ENCODE data around the gene RPL14. TPM values are rescaled to one million over a fixed set of nuclear protein-coding genes. Genes with fewer than 3 reads are reported as not detected.
A peak's percentile ranks its signal among the peaks of the same experiment; 100 is the strongest.

Gene RPL14
- polyA plus RNA-seq (2012; ENCODE audit: low read depth, missing spikeins) = 2,008 TPM

- FAIRE-seq (peak; percentile 100), DNase-seq (ENCODE audit: insufficient read length, low spot score) (peak; percentile 76)
- peak; percentile 58; the same call in 1 of the 2 replicates for TF ChIP-seq POU2F2 (IDR thresholded peaks at IDR 0.05; ENCODE audit: low read depth, low read length)
- peak; percentile 95 for TF ChIP-seq TAF1 (IDR thresholded peaks at IDR 0.05; ENCODE audit: low read depth, low read length)
- TF ChIP-seq POLR2AphosphoS5 (IDR thresholded peaks at IDR 0.05; ENCODE audit: low read depth, low read length) = peak; percentile 98
- TF ChIP-seq PAX5 (IDR thresholded peaks at IDR 0.05; ENCODE audit: insufficient read depth, low read length, severe bottlenecking) = no peak
- no peak for TF ChIP-seq SPI1 (IDR thresholded peaks at IDR 0.05; ENCODE audit: low read depth, low read length)
- TF ChIP-seq POLR2A (IDR thresholded peaks at IDR 0.05; ENCODE audit: low read depth, low read length) = peak; percentile 99
Measured at GRCh38 chr3:40456940-40457823, at the start of gene RPL14. RPL14 (plus strand) TSS chr3:40457339; CDS start chr3:40457472, 133 bp downstream.

- FAIRE-seq = no peak
- no peak for TF ChIP-seq POLR2AphosphoS5 (IDR thresholded peaks at IDR 0.05; ENCODE audit: low read depth, low read length)
- TF ChIP-seq SPI1 (IDR thresholded peaks at IDR 0.05; ENCODE audit: low read depth, low read length) = peak; percentile 66
- TF ChIP-seq POLR2A (IDR thresholded peaks at IDR 0.05; ENCODE audit: low read depth, low read length) = no peak
- DNase-seq (ENCODE audit: insufficient read length, low spot score) = no peak
Measured at GRCh38 chr3:40407611-40408010, 49.5 kb upstream of the RPL14 start.

GRCh38 chr3:40414270-40414669 lies 42.9 kb upstream of the RPL14 start:
- TF ChIP-seq TAF1 (IDR thresholded peaks at IDR 0.05; ENCODE audit: low read depth, low read length) = no peak
- TF ChIP-seq POLR2A (IDR thresholded peaks at IDR 0.05; ENCODE audit: low read depth, low read length) = no peak
- no peak for TF ChIP-seq POU2F2 (IDR thresholded peaks at IDR 0.05; ENCODE audit: low read depth, low read length)
- no peak for TF ChIP-seq SPI1 (IDR thresholded peaks at IDR 0.05; ENCODE audit: low read depth, low read length)
- TF ChIP-seq PAX5 (IDR thresholded peaks at IDR 0.05; ENCODE audit: insufficient read depth, low read length, severe bottlenecking) = no peak
- no peak for TF ChIP-seq POLR2AphosphoS5 (IDR thresholded peaks at IDR 0.05; ENCODE audit: low read depth, low read length)
- FAIRE-seq (no peak), DNase-seq (ENCODE audit: insufficient read length, low spot score) (no peak)

DNA sequence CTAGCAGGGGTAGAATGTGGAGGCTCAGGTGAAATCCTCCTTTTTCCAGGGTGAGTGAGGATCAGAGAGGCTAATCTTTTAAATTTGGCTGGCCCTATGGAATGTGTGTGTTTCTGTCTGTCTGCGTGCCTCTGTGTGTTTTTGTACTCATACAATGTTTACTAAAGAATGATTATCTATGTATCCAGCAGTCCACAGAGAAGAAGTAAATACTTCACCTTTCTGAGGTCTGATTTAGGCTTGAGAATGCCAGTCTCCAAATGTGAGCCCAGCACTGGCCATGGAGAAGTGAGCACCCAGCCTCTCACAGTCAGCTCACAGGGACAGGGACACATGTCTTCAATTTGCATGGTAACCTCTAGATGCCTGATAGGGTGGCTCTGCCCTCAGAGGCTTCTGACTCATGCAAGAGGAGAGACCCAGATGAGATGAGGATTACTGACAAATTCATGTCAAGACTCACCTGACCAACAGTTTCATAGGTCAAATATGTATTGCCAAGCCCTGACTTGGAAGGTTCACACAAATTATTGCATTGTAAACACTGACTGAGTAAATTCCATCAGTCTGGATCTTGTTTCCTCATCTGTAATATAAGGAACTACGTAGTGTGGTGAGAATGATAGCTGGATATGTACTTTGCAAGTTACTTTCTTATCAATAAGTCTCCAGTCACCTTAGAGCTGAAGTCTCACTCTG lies 39.1 kb upstream of the RPL14 start:
- DNase-seq (ENCODE audit: insufficient read length, low spot score) (no peak), FAIRE-seq (no peak)
- TF ChIP-seq POU2F2 (IDR thresholded peaks at IDR 0.05; ENCODE audit: low read depth, low read length) = no peak
- no peak for TF ChIP-seq POLR2AphosphoS5 (IDR thresholded peaks at IDR 0.05; ENCODE audit: low read depth, low read length)
- no peak for TF ChIP-seq TAF1 (IDR thresholded peaks at IDR 0.05; ENCODE audit: low read depth, low read length)
- TF ChIP-seq POLR2A (IDR thresholded peaks at IDR 0.05; ENCODE audit: low read depth, low read length) = no peak
- no peak for TF ChIP-seq SPI1 (IDR thresholded peaks at IDR 0.05; ENCODE audit: low read depth, low read length)
- no peak for TF ChIP-seq PAX5 (IDR thresholded peaks at IDR 0.05; ENCODE audit: insufficient read depth, low read length, severe bottlenecking)

- no peak for TF ChIP-seq POLR2A (IDR thresholded peaks at IDR 0.05; ENCODE audit: low read depth, low read length)
- no peak for TF ChIP-seq POU2F2 (IDR thresholded peaks at IDR 0.05; ENCODE audit: low read depth, low read length)
- TF ChIP-seq SPI1 (IDR thresholded peaks at IDR 0.05; ENCODE audit: low read depth, low read length) = no peak
- TF ChIP-seq TAF1 (IDR thresholded peaks at IDR 0.05; ENCODE audit: low read depth, low read length) = no peak
- TF ChIP-seq POLR2AphosphoS5 (IDR thresholded peaks at IDR 0.05; ENCODE audit: low read depth, low read length) = no peak
- no peak for TF ChIP-seq PAX5 (IDR thresholded peaks at IDR 0.05; ENCODE audit: insufficient read depth, low read length, severe bottlenecking)
- no peak for DNase-seq (ENCODE audit: insufficient read length, low spot score)
- no peak for FAIRE-seq
Measured at GRCh38 chr3:40422861-40423260, 34.3 kb upstream of the RPL14 start.

DNA sequence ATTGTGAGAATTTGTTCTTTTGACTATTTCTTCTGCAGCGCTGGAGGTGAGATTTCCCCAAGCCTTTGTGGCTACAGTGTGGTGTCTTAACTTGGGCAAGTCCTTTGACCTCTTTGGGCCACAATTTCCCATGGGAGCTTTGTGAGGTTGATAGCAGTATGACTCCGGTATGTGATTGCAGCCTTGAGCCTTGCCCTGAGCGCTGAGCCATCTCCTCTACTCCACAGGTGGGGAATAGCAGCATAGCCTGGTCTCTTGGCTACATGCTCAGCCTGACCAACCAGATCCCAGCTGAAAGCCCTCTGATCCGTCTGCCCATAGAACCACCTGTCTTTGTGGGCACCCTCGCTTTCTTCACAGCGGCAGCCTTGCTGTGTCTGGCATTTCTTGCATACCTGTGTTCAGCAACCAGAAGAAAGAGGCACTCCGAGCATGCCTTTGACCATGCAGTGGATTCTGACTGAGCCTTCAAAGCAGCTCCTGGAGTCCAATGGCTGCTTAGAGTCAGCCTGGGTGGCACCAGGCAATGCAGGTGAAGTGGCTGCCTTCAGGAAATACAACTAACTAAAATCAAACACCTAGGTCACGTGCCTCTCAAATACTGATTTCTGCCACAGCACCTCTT lies 30.0 kb upstream of the RPL14 start:
- FAIRE-seq (no peak), DNase-seq (ENCODE audit: insufficient read length, low spot score) (no peak)
- TF ChIP-seq SPI1 (IDR thresholded peaks at IDR 0.05; ENCODE audit: low read depth, low read length) (no peak), POLR2A (IDR thresholded peaks at IDR 0.05; ENCODE audit: low read depth, low read length) (no peak), TAF1 (IDR thresholded peaks at IDR 0.05; ENCODE audit: low read depth, low read length) (no peak), POU2F2 (IDR thresholded peaks at IDR 0.05; ENCODE audit: low read depth, low read length) (no peak), POLR2AphosphoS5 (IDR thresholded peaks at IDR 0.05; ENCODE audit: low read depth, low read length) (no peak), PAX5 (IDR thresholded peaks at IDR 0.05; ENCODE audit: insufficient read depth, low read length, severe bottlenecking) (no peak)

DNA sequence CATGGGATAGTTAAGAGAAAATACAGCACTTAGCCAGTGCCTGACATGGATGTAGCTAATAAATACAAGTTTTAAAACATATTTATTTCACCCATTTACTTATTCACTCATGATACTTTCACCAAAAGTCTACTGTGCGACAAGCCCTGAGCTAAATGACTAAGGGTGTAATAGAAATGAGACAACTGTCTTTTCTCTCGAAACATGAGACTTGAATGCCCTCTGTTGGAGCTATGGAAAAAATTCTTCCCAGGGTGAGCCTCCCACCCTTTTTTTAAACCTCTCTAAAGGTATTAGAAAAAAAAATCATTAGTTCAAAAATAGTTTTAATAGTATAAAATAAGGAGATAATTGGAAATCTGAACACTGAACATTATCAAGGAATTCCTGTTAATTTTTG lies 24.3 kb upstream of the RPL14 start:
- DNase-seq (ENCODE audit: insufficient read length, low spot score) (no peak), FAIRE-seq (no peak)
- no peak for TF ChIP-seq PAX5 (IDR thresholded peaks at IDR 0.05; ENCODE audit: insufficient read depth, low read length, severe bottlenecking)
- TF ChIP-seq POLR2A (IDR thresholded peaks at IDR 0.05; ENCODE audit: low read depth, low read length) = no peak
- no peak for TF ChIP-seq POLR2AphosphoS5 (IDR thresholded peaks at IDR 0.05; ENCODE audit: low read depth, low read length)
- TF ChIP-seq POU2F2 (IDR thresholded peaks at IDR 0.05; ENCODE audit: low read depth, low read length) = no peak
- no peak for TF ChIP-seq TAF1 (IDR thresholded peaks at IDR 0.05; ENCODE audit: low read depth, low read length)
- no peak for TF ChIP-seq SPI1 (IDR thresholded peaks at IDR 0.05; ENCODE audit: low read depth, low read length)

- TF ChIP-seq SPI1 (IDR thresholded peaks at IDR 0.05; ENCODE audit: low read depth, low read length) = no peak
- TF ChIP-seq POLR2A (IDR thresholded peaks at IDR 0.05; ENCODE audit: low read depth, low read length) = no peak
- no peak for TF ChIP-seq POLR2AphosphoS5 (IDR thresholded peaks at IDR 0.05; ENCODE audit: low read depth, low read length)
- no peak for TF ChIP-seq PAX5 (IDR thresholded peaks at IDR 0.05; ENCODE audit: insufficient read depth, low read length, severe bottlenecking)
- no peak for TF ChIP-seq POU2F2 (IDR thresholded peaks at IDR 0.05; ENCODE audit: low read depth, low read length)
- no peak for TF ChIP-seq TAF1 (IDR thresholded peaks at IDR 0.05; ENCODE audit: low read depth, low read length)
- no peak for FAIRE-seq
- no peak for DNase-seq (ENCODE audit: insufficient read length, low spot score)
Measured at GRCh38 chr3:40437889-40438288, 19.2 kb upstream of the RPL14 start.

GRCh38 chr3:40445062-40445461 lies 12.1 kb upstream of the RPL14 start:
- FAIRE-seq (no peak), DNase-seq (ENCODE audit: insufficient read length, low spot score) (no peak)
- TF ChIP-seq POLR2AphosphoS5 (IDR thresholded peaks at IDR 0.05; ENCODE audit: low read depth, low read length) (no peak), POLR2A (IDR thresholded peaks at IDR 0.05; ENCODE audit: low read depth, low read length) (no peak), TAF1 (IDR thresholded peaks at IDR 0.05; ENCODE audit: low read depth, low read length) (no peak), POU2F2 (IDR thresholded peaks at IDR 0.05; ENCODE audit: low read depth, low read length) (no peak), PAX5 (IDR thresholded peaks at IDR 0.05; ENCODE audit: insufficient read depth, low read length, severe bottlenecking) (no peak), SPI1 (IDR thresholded peaks at IDR 0.05; ENCODE audit: low read depth, low read length) (no peak)
